ENCODE results near the gene ARL15.

- TF ChIP-seq CTCF (IDR thresholded peaks at IDR 0.05; ENCODE audit: low read depth, low read length) (no peak), EZH2phosphoT487 (IDR thresholded peaks at IDR 0.05; ENCODE audit: low read depth) (no peak)
Observed at GRCh38 chr5:54177058-54177457, 133.3 kb downstream of the ARL15 start.

Data from OCI-LY3 (cell line).